Gastroesophageal sphincter (tissue), 3 donors: ENCODE measurements around the gene TMOD2.

Experiments
- CTCF ChIP-seq, 4 experiments: fragments of 200-600 bp in 2 of 4; fragments of 450-650 bp in 2 of 4; sonication (generic) in 1 of 4; IDR thresholded peaks; one replicate each; pipeline ENCODE4 v1.5.1; 2017 to 2019; ENCODE audit warnings: antibody characterized with exemption in 4 of 4, mild to moderate bottlenecking in 2 of 4, moderate library complexity in 2 of 4
- EP300 ChIP-seq: sonication (generic); formaldehyde crosslinking; IDR thresholded peaks from one replicate; pipeline ENCODE4 v1.6.1; 2017; ENCODE audit warnings: antibody characterized with exemption, mild to moderate bottlenecking
- POLR2A ChIP-seq, 2 donors: fragments of 450-650 bp; IDR thresholded peaks; one replicate each; pipeline ENCODE4 v1.6.1; 2017; ENCODE audit warnings: antibody characterized with exemption in 2 of 2, mild to moderate bottlenecking in 2 of 2, moderate library complexity in 1 of 2
- POLR2AphosphoS5 ChIP-seq: sonication (generic); formaldehyde crosslinking; IDR thresholded peaks from one replicate; pipeline ENCODE4 v1.6.1; 2017; ENCODE audit warnings: antibody characterized with exemption

DNA sequence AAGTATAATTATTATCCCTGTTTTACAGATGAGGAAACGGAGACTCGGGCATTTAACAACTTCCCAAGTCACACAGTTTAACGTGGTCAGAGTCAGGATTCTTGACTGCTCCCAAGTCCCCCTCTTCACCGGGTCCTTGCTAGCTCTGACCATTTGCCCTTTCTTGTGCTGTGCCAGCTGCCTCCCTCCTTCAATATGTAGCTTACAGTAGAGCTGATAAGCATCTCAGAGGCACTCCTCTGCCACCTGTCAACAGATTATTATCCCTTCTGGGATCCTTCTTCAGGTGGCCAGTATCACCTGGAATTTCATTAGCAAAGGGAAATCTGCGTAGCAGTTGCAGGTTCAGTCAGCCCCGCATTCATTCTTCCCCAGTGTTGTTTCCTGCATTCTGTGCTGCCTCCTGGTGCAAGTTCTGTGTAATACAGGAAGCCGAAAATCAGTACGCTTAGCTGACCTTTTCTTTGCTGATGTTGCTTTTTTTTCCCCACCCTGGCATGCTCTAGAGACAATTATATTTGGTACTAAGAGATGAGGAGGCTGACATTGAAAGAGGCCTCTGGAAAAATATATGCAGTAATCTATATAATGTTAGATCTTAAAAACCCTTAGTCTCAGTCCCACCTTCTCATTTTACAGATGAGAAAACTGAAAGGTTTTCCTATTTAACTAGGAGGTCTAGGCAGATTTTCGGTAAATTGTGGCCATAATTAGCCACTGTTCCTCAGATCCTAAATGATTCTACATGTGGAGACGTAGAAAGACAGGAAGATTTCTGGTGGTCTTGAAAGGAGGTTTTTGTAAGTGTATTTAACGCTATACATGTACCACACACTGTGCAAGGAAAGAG, 24.8 kb downstream of the TMOD2 start:
- TF ChIP-seq POLR2AphosphoS5, result no peak
- TF ChIP-seq CTCF (IDR thresholded peaks at IDR 0.05), result peak; percentile 48 to 81 (median 80)
- no peak for TF ChIP-seq POLR2A (IDR thresholded peaks at IDR 0.05)
- no peak for TF ChIP-seq EP300
